ENCODE data around the gene AQP1.

DNA sequence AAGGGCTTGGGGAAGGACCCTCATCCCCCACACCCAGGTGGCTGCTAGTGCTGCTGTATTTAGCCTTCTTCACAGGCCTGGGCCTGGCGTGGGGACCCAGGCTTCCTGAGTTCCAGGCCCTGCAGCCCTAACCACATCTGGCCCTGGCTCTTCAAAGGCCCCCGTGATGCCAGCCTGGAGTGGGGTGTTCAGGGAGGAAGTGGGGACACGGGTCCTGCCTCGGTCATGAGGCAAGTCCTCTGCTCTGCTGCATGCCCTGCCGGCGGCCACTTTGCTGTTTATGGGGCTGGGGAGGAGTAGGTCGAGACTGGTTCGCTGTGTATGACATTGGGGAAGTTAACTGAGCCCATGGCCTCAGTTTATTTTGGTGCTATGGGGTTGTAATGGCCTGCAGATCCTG, 8.5 kb upstream of the AQP1 start:
- TF ChIP-seq, protein P1, sequence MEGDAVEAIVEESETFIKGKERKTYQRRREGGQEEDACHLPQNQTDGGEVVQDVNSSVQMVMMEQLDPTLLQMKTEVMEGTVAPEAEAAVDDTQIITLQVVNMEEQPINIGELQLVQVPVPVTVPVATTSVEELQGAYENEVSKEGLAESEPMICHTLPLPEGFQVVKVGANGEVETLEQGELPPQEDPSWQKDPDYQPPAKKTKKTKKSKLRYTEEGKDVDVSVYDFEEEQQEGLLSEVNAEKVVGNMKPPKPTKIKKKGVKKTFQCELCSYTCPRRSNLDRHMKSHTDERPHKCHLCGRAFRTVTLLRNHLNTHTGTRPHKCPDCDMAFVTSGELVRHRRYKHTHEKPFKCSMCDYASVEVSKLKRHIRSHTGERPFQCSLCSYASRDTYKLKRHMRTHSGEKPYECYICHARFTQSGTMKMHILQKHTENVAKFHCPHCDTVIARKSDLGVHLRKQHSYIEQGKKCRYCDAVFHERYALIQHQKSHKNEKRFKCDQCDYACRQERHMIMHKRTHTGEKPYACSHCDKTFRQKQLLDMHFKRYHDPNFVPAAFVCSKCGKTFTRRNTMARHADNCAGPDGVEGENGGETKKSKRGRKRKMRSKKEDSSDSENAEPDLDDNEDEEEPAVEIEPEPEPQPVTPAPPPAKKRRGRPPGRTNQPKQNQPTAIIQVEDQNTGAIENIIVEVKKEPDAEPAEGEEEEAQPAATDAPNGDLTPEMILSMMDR (IDR thresholded peaks at IDR 0.05), result no peak
- TF ChIP-seq RNF2 (IDR thresholded peaks at IDR 0.05; ENCODE audit: borderline replicate concordance, low read depth), result no peak

All from A549 (cell line).